Left renal cortex interstitium (tissue), 4 donors: ENCODE measurements around the gene RBM10. TPM values are rescaled to one million over a fixed set of nuclear protein-coding genes. Genes with fewer than 3 reads are reported as not detected.
"Not testable (repeated sequence)": the region's sequence is repeated elsewhere in the genome, so short reads cannot be mapped to it uniquely, and the experiment has no call there.

Experiments used
- DNase-seq, 4 donors: peaks; one replicate each; pipeline ENCODE4 v3.0.0-alpha.2; 2013; ENCODE audit warnings: low read depth in 4 of 4, low spot score in 2 of 4, missing footprints in 1 of 4
- polyA plus RNA-seq, 4 donors: library from polyadenylated mRNA; unstranded; fragments of 120-200 nt; gene quantifications; one replicate each; pipeline ENCODE4 v1.2.1, GENCODE V29; 2013; ENCODE audit not compliant: insufficient read length in 4 of 4

RBM10 gene, protein sequence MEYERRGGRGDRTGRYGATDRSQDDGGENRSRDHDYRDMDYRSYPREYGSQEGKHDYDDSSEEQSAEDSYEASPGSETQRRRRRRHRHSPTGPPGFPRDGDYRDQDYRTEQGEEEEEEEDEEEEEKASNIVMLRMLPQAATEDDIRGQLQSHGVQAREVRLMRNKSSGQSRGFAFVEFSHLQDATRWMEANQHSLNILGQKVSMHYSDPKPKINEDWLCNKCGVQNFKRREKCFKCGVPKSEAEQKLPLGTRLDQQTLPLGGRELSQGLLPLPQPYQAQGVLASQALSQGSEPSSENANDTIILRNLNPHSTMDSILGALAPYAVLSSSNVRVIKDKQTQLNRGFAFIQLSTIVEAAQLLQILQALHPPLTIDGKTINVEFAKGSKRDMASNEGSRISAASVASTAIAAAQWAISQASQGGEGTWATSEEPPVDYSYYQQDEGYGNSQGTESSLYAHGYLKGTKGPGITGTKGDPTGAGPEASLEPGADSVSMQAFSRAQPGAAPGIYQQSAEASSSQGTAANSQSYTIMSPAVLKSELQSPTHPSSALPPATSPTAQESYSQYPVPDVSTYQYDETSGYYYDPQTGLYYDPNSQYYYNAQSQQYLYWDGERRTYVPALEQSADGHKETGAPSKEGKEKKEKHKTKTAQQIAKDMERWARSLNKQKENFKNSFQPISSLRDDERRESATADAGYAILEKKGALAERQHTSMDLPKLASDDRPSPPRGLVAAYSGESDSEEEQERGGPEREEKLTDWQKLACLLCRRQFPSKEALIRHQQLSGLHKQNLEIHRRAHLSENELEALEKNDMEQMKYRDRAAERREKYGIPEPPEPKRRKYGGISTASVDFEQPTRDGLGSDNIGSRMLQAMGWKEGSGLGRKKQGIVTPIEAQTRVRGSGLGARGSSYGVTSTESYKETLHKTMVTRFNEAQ
- 10 to 100 TPM; 46.2 to 70.6 (median 60.8) TPM for polyA plus RNA-seq

DNA sequence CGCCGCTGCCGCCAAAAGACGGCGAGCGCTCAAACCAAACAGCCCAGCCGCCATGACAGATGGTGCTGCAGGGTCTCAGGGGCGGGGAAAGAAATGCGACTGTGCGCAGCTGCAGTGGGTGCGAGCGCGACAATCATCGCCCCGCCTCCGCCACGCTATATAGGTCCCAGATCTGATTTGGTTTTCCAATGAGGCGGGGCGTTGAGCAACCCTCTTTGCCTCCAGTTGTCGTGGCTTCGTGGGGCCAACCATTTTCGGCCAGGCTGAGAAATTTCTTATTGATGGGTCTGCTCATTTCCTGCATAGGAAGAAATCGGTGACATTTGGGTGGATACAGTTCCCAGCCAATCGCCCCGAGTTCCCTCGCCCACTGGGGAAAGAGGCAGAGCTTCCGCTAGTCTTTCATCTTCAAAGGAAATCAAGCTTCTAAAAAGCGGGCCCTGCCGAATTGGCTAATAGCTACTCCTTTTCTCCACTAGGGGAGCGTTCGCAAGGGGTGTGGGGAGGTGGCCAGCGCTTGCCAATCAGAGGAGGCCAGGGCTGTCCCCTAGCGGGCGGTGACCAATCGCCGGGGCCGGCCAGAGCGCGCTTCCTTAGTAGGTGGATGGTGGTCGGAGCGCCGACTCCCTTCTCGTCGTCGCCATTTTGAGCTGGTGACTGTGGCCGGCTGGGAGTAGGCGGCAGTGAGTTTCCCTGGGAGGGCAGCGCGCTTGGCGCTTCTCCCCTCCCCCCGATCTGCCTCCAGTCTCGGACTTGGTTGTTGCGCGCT lies at the start of gene RBM10, which contains the start of gene NDUFB11:
Gene RBM10 (plus strand): TSS at position 596 of the 769 bp plus-strand sequence. CDS start 2,261 bp downstream, outside the sequence.
Gene NDUFB11 (minus strand): TSS at position 77 of the 769 bp plus-strand sequence. CDS start 23 bp downstream, at position 54.
- peak; percentile 74 to 86 (median 80) for DNase-seq

DNA sequence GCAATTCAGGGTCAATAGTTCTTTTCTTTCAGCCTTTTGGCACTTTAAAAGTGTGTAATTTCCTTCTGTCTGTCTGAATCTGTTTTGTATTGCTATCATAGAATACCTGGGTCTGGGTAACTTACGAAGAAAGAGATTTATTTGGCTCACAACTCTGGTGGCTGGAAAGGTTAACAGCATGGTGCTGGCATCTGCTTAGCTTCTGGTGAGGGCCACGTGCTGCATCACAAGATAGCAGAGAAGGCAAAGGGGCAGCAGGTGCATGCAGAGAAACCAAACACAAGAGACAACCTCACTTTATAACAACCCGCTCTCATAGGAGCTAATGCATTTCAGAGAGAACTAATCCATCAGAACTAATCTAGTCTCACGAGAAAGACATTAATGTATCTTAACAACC lies 48.0 kb upstream of the RBM10 start:
- no peak for DNase-seq

DNA sequence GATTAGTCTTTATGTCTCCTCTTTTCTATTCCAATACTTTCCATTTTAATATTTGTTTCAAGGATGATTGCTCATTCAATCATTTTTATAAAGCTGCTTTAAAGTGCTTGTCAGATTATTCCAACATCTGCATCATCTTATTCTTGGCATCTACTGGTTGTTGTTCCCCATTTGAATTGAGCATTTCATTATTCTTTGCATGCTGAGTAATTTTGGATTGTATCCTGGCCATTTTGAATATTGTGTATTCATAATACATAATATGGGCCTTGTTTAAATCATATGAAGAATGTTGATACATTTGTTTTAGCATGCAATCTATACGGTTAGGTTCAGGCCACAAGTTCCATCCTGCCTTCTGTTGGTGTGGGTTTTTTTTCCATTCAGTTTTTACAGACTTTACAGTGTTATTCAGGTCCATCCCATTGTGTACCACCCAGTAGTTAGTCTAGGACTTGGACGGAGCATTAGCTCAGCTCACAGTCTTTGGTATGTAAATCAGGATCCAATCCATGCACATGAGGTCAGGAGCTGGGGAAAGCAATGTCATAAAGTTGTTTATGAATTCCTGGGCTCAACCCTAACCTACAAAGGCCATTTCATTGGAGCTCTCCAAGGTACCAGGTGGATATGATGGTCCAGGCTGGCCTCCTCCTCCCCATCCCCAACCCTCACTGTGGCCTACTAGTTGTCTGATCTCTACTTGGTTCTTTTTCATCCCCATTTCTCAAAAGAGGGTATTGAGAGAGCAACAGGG lies 46.5 kb upstream of the RBM10 start:
- DNase-seq, result no peak

DNA sequence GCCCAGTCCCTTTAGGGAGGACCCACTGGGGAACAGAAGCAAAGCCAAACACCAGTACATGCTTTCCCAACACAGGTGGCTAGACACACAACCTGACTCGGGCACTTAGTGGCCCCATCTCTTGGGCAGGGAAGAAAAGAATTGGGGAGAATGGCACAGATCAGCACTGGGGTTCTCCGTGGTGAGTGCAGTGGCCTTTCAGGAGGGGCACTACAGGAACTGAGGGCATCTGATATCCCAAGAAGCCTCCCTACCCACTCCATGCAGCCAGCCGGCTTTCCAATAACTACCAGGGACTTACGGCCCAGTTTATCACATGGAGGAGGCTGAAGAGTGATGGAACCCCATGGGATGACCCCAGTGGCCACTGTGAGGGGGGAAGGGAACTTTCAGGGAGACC lies 43.8 kb upstream of the RBM10 start:
- DNase-seq, result no peak

DNA sequence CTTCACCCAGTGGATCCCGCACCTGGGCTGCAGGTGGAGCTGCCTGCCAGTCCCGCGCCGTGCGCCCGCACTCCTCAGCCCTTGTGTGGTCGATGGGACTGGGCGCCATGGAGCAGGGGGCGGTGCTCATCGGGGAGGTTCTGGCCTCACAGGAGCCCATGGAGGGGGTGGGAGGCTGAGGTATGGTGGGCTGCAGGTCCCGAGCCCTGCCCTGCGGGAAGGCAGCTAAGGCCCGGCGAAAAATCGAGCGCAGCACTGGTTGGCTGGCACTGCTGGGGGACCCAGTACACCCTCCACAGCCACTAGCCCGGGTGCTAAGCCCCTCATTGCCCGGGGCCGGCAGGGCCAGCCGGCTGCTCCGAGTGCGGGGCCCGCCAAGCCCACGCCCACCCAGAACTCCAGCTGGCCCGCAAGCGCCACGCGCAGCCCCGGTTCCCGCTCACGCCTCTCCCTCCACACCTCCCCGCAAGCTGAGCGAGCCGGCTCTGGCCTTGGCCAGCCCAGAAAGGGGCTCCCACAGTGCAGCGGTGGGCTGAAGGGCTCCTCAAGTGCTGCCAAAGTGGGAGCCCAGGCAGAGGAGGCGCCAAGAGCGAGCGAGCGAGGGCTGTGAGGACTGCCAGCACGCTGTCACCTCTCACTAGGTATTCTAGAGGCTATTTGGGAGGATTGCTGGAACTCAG lies 33.9 kb upstream of the RBM10 start:
- not testable (repeated sequence) for DNase-seq

DNA sequence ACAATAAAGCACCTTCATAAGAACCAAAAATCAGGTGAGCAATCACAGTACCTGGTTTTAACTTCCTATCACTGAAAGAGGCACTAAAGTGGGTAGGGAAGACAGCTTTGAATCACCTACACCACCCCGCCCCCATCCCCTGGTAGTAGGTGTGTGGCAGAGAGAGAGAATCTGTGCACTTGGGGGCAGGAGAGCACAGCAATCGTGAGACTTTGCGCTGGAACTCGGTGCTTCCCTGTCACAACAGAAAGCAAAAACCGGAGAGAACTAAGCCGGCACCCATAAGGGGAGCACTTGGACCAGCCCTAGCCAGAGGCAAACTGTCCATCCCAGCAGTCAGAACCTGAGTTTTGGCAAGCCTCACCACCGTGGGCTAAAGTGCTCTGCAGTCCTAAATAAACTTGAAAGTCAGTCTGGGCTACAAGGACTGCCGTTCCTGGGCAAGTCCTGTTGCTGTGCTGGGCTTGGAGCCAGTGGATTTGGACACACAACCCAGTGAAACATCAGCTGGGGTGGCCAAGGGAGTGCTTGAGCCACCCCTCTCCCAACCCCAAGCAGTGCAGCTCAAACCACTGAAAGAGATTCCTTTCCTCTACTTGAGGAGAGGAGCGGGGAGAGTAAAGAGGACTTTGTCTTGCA lies 32.6 kb upstream of the RBM10 start:
- no peak for DNase-seq

DNA sequence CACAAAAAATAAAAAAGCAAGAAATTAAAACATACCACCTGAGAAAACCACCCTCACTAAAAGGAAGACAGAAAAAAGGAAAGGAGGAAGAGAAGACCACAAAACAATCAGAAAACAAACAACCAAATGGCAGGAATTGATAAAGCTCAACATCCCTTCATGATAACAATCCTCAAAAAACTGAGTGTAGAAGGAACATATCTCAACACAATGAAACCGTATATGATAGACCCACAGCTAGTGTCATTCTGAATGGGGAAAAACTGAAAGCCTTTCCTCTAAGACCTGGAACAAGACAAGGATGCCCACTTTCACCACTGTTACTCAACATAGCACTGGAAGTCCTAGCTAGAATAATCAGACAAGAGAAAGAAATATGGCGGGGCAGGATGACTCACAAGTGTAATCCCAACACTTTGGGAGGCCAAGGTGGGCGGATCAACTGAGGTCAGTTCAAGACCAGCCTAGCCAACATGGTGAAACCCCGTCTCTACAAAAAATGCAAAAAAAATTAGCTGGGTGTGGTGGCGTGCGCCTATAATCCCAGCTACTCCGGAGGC lies 28.4 kb upstream of the RBM10 start:
- DNase-seq, result not testable (repeated sequence)

DNA sequence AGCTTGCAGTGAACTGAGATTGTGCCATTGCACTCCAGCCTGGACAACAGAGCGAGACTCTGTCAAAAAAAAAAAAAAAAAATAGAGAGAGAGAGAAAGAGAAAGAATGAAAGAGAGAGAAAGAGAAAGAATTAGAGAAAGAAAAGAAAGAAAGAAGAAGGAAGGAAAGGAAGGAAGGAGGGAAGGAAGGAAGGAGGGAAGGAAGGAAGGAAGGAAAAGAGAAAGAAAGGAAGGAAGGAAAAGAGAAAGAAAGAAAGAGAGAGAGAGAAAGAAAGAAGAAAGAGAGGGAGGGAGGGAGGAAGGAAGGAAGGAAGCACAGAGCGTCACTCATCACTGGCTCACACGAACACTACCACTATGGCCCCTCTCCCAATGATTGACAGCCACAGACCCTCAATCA lies 20.6 kb upstream of the RBM10 start:
- DNase-seq, result not testable (repeated sequence)

DNA sequence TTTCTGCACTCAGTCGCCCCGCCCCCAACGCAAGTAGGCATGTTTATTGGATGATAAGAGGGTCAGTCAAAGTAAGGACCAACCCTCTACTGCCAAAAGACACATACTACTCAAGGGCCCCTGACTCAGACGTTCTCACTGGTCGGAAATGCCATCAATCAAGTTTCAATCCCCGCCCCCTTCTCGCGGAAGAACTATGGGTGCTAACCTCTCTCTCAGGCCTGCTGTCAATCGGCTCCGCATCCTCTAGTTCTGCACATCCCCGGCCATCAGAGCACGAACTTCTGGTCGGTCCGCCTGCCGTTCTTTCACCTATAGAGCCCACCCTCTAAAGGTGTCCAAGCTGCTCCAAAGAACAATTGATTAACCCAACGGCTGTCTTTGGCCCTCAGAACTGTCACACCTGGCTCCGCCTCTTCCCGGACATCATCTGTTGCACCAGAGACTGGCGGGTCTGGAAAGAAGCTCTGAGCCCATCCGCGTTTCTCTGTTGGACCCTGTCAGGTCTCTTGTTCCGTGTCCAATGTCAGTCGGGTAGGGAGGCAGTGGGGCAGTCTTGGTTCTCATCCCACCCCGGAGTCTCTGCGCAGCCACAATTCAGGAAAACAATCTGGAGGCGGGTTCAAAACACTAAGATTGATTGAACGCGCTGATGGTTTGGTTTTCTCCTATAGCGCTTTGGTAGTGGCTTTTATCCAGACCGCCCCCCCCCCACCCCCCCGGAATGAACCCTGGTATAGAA lies 15.7 kb upstream of the RBM10 start:
- DNase-seq, result peak; percentile 85 to 96 (median 92)

DNA sequence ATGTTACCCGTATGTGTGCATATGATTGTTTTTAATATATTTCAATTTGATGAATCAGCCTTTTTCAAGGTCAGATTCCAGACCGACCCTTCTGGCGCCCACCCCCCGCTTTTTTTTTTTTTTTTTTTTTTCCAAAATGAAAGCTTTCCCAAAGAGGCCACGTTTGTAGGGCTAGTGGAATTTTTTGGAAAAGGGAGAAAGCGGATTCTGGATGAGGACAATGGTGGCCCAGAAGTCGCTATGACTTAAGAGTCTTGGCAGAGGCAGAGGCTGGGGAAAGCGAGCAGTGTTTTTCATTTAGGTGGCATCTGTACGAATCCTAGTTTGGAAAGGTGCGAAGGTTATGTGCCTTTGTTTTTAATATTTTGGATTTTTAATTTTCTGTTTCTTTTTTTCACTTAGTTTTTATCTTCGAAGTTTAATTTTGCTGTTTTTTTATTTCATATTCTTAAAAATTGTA lies 15.1 kb upstream of the RBM10 start:
- no peak for DNase-seq

DNA sequence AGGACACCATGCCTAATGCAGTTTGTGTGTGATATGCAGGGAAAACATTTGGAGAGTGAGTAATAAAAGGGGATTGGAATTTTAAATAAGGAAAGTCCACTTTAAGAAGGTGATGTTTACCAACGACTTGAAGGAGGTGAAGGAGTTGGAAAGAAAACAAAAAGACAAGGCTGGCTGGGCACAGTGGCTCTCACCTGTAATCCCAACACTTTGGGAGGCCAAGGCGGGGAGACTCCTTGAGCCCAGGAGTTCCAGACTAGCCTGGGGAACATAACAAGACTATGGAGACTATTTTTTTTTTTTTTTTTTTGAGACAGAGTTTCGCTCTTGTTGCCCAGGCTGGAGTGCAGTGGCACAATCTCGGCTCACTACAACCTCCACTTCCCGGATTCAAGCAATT lies 11.5 kb upstream of the RBM10 start:
- DNase-seq, result no peak

DNA sequence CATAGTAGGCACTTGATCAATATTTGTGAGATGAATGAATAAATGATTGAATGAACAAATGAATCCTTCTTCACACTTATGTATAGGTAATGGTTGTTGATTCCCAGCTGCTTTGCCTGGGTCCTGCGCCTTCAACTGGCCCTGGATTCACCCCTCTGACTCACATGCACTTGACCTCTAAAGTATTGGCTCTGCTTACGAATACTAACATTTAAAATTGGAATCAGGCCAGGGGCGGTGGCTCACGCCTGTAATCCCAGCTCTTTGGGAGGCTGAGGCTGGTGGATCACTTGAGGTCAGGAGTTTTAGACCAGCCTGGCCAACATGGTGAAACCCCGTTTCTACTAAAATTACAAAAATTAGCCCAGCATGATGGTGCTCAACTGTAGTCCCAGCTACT lies 9.4 kb upstream of the RBM10 start:
- DNase-seq, result not testable (repeated sequence)

DNA sequence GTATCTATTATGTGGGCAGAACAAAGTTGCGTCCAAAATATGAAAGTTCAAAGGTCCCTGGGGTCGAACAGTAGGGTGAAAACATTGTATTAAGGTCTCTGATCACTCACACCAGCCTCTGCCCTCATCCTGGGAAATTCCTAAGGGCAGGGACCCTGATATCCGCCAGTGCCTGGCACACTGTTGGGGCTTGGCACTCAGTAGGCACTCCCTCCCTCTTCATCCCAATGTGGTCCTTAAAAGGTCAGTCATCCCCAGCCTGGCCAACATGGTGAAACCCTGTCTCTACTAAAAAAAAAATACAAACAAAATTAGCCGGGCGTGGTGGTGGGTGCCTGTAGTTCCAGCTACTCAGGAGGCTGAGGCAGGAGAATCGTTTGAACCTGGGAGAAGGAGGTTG lies 6.8 kb upstream of the RBM10 start:
- no peak for DNase-seq

DNA sequence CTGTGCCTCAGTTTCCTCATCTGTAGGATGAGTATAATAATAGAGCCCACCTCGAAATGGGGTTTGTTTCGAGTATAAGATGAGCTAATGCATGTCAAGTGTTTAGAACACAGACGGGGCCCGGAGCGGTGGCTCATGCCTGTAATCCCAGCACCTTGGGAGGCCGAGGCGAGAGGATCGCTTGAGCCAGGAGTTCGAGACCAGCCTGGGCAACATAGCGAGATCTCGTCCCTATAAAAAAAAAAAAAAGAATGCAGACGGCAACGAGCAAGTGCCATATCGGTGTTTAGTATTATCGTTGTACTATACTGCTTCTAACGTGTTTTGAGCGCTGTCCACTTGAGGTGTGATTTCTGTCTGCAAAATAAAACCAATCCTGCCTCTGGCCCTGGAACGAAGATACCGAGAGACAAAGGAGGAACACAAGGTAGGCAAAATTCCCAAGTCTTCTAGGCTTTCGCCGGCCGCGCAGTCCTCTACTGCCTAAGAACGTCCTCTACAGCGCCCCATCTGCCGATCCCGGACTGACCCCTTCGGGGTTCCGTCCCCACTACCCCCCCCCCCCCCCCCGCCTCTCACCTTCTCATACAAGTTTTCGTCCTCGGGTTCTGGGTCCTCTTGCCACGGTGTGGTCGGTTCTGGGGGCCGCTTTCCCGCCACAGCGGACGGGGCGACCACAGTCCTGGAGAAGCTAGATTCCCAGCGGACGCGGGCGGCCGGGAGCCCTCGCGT lies 961 bp upstream of the RBM10 start:
- peak in 1 of 4 donors; percentile 29 for DNase-seq

DNA sequence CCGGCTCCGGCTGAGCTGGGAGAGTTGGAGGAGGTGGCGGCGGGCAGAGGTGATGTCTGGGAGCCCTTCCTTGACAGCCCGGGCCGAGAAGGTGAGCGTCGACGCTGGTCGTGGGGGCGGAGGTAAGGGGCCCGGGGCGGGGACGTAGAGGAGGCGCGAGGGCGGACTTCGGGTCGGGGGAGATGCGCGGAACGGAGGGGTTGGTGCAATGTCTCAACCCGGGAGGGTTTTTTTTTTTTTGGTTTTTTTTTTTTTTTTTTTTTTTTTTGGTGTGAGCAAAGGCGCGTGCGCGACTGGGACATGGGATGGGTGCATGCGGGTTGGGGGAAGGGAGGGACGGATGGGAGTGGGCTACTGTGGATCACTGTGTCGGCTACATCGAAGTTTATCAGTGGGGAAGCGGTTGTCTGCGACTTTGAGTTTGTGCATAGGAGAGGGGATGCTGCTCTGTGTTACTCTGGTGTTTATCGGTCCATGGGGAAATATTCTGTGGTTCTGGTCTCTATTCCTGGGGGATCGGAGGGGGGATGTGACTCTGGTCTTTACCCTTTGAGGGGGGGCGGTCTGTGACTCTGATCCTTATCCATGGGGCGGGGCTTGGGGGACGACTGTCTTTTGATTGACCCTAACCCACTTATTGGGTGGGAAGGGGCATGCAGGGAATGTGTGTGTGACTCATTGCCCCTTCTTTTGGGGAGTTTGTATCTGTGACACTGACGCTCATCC lies 537 bp downstream of the RBM10 start:
- no peak for DNase-seq
